Colon (tissue), 2 donors: ENCODE data around the gene GNAT2.
"Not testable (repeated sequence)": the region's sequence is repeated elsewhere in the genome, so short reads cannot be mapped to it uniquely, and the experiment has no call there.

ENCODE experiments used
- FAIRE-seq: peaks from 2 replicates; lab custom pipeline; 2012; peaks lifted over from hg19 to GRCh38; lab: Jason Lieb, UNC
- donor health status: control.
- donor health status: control.

The GNAT2 gene

GRCh38 chr1:109619576-109620400 is at the start of gene GNAT2, which contains the start of gene AMPD2:
TSS of gene GNAT2 (minus strand) at chr1:109619616. CDS start at chr1:109612870, 6,746 bp downstream.
TSS of gene AMPD2 (plus strand) at chr1:109619837. CDS start at chr1:109621176, 1,339 bp downstream.
- no peak for FAIRE-seq

- no peak for FAIRE-seq
Observed at GRCh38 chr1:109668123-109668775, 48.8 kb upstream of the GNAT2 start.

- no peak for FAIRE-seq
Observed at GRCh38 chr1:109667452-109668122, 48.2 kb upstream of the GNAT2 start, which contains the start of gene GSTM2. TSS of gene GSTM2 (plus strand) at chr1:109668057. CDS start at chr1:109668116, 59 bp downstream.

- no peak for FAIRE-seq
Observed at GRCh38 chr1:109664671-109665070, 45.3 kb upstream of the GNAT2 start.

- FAIRE-seq, result no peak
Observed at GRCh38 chr1:109661391-109661790, 42.0 kb upstream of the GNAT2 start.

- not testable (repeated sequence) for FAIRE-seq
Observed at GRCh38 chr1:109660691-109661026, 41.2 kb upstream of the GNAT2 start.

- no peak for FAIRE-seq
Observed at GRCh38 chr1:109659997-109660690, 40.7 kb upstream of the GNAT2 start.

- FAIRE-seq, result no peak
Observed at GRCh38 chr1:109659145-109659544, 39.7 kb upstream of the GNAT2 start.

- no peak for FAIRE-seq
Observed at GRCh38 chr1:109658533-109659042, 39.2 kb upstream of the GNAT2 start.

GRCh38 chr1:109657970-109658369 is 38.6 kb upstream of the GNAT2 start:
- no peak for FAIRE-seq

GRCh38 chr1:109657395-109657794 is 38.0 kb upstream of the GNAT2 start:
- no peak for FAIRE-seq

- no peak for FAIRE-seq
Observed at GRCh38 chr1:109655615-109656519, 36.5 kb upstream of the GNAT2 start, which contains the start of gene GSTM4. TSS of gene GSTM4 (plus strand) at chr1:109656099. CDS start at chr1:109656390, 291 bp downstream.

- no peak for FAIRE-seq
Observed at GRCh38 chr1:109654519-109654918, 35.1 kb upstream of the GNAT2 start.

GRCh38 chr1:109653306-109653705 is 33.9 kb upstream of the GNAT2 start:
- no peak for FAIRE-seq

- no peak for FAIRE-seq
Observed at GRCh38 chr1:109652402-109652801, 33.0 kb upstream of the GNAT2 start.

- FAIRE-seq, result no peak
Observed at GRCh38 chr1:109650609-109651008, 31.2 kb upstream of the GNAT2 start.

GRCh38 chr1:109649491-109649914 is 30.1 kb upstream of the GNAT2 start:
- FAIRE-seq, result no peak

- no peak for FAIRE-seq
Observed at GRCh38 chr1:109644670-109645069, 25.3 kb upstream of the GNAT2 start.

- FAIRE-seq, result no peak
Observed at GRCh38 chr1:109643385-109644230, 24.2 kb upstream of the GNAT2 start.

- FAIRE-seq, result no peak
Observed at GRCh38 chr1:109642626-109643025, 23.2 kb upstream of the GNAT2 start.
